A673 (cell line): ENCODE data around the gene CEACAM3.
A peak's percentile ranks its signal among the peaks of the same experiment; 100 is the strongest.

Experiments used
- EZH2 ChIP-seq: fragments of 200-600 bp; sonication (generic); IDR thresholded peaks from 2 replicates; pipeline ENCODE4 v1.6.1; 2017; ENCODE audit warnings: borderline replicate concordance, low read depth, mild to moderate bottlenecking, mixed read lengths, antibody characterized with exemption, low read length; ENCODE audit not compliant: poor library complexity, severe bottlenecking
- TF ChIP-seq, protein P1 (sequence below): fragments of 300-800, 200-600 bp; sonication (generic); conservative IDR thresholded peaks from 2 replicates; pipeline ENCODE4 v1.5.1; 2017; ENCODE audit warnings: low read depth, mild to moderate bottlenecking, antibody characterized with exemption, low read length, moderate library complexity, mixed read lengths

DNA sequence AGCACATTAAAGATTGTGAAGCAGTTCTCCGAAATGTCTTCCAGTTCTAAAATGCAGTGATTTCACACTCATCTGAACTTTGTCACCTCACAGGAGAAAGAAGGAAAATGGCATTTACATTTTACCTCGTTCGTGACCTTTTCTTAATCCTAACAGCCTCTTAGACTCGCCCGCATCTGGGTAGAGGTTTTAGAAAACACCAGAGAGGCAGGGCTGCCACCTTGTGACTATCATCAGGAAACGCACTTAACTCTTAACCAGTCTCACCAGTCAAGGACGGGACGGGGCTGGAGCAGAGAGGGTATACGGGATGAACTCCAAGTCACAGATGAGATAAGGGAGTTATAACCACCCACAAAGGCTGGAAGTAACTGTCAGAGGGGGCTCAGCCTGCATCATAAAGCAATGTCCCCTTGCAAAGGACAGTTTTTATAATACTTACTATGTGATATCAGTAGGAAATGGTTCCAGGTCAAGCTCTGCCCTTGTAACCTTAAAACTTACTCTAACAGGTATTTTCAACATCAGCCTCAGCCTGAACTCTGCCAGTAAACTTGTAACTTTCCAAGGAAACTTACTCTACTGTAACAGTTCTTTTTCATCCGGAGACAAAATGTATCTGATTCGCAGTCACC is 49.7 kb upstream of the CEACAM3 start:
- TF ChIP-seq, protein P1, sequence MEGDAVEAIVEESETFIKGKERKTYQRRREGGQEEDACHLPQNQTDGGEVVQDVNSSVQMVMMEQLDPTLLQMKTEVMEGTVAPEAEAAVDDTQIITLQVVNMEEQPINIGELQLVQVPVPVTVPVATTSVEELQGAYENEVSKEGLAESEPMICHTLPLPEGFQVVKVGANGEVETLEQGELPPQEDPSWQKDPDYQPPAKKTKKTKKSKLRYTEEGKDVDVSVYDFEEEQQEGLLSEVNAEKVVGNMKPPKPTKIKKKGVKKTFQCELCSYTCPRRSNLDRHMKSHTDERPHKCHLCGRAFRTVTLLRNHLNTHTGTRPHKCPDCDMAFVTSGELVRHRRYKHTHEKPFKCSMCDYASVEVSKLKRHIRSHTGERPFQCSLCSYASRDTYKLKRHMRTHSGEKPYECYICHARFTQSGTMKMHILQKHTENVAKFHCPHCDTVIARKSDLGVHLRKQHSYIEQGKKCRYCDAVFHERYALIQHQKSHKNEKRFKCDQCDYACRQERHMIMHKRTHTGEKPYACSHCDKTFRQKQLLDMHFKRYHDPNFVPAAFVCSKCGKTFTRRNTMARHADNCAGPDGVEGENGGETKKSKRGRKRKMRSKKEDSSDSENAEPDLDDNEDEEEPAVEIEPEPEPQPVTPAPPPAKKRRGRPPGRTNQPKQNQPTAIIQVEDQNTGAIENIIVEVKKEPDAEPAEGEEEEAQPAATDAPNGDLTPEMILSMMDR = peak; percentile 87
- no peak for TF ChIP-seq EZH2
